Measurements from ENCODE around the gene WDR4. TPM values are rescaled to one million over a fixed set of nuclear protein-coding genes. Genes with fewer than 3 reads are reported as not detected.
"Not testable (repeated sequence)": the region's sequence is repeated elsewhere in the genome, so short reads cannot be mapped to it uniquely, and the experiment has no call there.

The WDR4 gene
- total RNA-seq, 1 experiment from 2014 or later = 34.3 TPM

DNA sequence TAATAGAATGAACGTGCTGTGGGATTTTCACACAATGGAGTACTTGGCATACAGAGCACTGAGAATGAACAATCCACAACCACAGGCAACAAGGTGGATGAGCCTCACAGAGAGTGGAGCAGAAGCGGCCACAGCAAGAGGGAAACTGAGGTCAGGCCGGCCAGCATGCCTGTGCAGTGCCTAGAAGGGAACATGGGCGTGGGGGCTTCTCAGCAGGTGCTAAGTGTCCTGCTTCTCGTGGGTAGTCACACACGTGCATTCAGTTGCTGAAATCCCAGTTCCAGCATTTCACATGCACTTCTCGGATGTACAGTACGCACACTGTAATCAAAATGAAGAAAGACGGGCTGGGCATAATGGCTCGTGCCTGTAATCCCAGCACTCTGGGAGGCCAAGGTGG lies 33.1 kb downstream of the WDR4 start:
- DNase-seq (ENCODE audit: low read depth) = no peak
- in situ Hi-C loops (cut with HindIII; ENCODE audit: low pct_unique_long_range_greater_than_20kb, low sequenced_read_pairs) = no loop called here

DNA sequence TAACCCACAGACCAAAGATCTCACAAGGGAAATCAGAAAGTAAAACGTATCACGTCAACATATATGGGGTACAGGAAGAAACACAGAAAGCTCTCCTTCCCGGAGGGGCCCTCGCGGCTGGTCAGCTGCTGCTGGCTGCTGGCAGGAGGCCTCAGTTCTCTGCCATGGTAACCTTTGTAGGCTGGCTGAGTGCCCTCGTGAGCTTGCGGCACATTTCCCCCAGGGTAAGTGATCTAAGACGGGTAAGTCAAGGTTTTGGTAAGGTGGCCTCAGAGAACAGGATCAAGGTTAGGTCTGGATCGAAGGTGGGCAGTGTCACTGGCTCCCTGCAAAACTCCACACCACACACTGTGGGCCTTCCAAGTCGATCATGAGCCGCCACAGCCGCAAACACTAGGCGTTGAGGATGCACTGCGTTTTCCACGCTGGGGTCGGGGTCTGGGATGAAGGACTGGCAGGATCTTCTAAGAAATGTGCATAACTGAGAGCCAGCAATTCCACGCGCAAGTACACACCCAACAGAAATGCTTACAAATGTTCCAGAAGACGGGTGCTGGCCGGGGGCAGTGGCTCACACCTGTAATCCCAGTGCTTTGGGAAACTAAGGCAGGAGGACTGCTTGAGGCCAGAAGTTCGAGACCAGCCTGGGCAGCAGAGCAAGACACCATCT lies 33.9 kb downstream of the WDR4 start:
- no peak for DNase-seq (ENCODE audit: low read depth)
- in situ Hi-C loops (cut with HindIII; ENCODE audit: low pct_unique_long_range_greater_than_20kb, low sequenced_read_pairs) = no loop called here

DNA sequence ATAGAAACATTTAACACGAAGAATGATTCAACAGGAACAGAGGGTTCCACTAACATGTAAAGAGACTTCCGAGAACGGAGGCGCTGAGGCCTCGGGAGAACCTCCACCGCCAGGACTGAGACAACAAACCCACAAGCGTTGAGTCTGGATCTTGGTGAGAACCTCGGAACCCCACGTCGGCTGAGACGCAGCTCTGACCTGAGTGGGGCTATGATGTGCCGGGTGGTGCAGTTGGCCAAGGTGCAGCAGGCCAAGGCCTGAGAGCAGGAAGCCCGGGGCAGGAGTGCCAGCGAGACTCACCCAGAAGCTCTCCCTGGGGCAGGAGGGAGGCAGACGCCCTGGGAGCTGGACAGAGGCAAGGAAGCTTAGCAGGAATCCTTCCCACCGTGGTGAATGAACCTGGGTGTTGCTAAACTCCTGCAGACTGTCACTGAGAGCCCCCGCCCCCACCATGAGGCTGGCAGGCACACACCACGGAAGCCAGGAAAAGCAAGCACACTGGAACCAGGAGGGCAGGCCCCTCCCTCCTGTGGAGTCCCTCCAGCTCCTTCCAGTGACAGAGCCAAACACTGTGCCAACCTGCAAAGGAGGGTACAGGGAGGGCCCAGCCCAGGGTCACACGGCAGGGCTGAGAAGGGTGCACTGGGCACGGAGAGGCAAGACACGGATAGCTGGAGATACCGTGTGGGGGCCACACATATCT lies 34.8 kb downstream of the WDR4 start:
- no peak for DNase-seq (ENCODE audit: low read depth)
- in situ Hi-C loops (cut with HindIII; ENCODE audit: low pct_unique_long_range_greater_than_20kb, low sequenced_read_pairs) = no loop called here

DNA sequence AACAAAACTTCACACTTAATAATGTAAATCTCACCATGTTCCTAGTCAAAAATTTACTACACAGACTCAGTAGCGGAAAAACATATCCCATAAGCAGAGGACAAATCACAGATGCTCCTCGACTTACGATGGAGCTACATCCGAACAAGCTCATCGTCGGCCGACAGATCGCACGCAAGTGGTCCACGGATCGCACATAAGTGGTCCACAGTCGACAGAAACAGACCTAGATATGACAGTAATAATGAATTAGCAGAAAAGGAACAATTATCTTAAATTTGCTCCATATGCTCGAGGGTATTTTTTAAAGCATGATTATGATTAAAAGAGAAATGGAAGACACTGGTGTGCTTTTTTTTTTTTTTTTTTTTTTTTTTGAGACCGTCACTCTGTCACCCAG lies 36.3 kb downstream of the WDR4 start:
- no peak for DNase-seq (ENCODE audit: low read depth)
- in situ Hi-C loops (cut with HindIII; ENCODE audit: low pct_unique_long_range_greater_than_20kb, low sequenced_read_pairs) = no loop called here

DNA sequence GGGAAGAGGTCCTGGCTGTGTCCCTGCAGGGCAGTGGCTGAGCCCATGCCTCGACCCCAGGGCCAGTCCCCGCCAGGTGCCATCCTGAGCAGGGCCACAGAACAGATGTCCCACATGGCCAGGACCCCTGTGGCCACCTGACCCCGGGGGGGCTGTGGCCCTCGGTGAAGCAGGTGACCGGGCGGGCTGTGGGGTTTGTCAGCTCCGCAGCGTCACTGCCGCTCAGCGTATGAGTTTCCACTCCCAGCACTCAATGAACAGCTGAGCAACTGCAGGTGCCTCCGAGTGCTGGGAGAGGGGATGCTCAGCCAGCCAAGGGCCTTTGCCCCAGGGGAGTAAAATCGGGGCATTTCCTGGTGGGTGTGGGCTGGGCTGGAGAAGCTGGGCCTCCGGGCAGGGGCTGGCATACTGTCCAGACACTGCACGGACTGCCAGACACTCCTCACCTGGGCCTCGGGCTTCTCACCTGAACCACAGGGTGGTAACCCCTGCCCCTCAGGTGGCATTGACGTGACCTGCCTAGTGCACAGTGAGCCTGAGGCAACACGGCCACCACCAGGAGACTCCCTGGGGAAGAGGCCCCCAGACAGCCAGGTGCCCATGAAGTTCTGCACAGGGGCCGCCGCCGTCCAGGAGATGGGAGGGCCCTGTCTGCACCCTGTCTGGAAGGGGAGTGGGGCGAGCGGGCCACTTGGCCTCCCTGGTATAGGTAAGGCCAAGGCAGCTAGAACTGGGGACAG lies 37.3 kb downstream of the WDR4 start:
- DNase-seq (ENCODE audit: low read depth); in situ Hi-C loops (cut with HindIII; ENCODE audit: low pct_unique_long_range_greater_than_20kb, low sequenced_read_pairs): not testable (repeated sequence)

DNA sequence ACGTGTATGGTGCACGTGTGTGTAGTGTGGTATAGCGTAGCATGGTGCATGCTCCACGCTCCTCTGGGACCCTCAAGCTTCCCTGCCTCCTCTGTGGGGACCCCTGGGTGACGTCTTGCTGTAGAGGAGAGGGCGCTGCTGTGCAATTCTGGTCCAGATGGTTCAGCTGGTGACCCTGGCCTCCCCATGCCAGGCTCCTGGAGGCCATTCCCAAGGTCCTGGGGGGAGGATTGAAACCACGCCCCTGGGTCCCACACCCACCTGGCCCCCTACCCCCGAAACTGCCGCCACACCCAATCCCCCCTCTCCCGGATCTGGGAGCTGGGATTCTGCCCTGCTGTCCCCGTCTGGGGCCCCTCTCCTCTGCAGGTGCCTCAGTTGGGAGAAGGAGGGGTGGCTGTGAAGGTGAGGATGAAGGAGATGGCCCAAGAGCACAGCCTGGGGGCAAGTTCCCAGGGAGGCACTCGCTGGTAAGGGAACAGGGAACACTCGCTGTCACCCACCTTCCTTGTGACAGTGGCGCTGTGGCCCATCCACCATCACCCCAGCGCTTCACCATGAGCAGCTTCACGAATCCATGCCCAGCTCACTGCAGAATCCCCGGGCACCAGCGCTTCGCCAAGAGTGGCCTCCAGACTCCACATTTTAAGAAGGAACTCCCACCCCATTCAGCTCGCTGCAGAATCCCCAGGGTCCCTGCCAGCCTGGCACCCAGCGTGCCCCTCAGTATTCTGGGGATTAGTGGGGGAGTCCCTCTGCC lies 38.0 kb downstream of the WDR4 start:
- no peak for DNase-seq (ENCODE audit: low read depth)
- in situ Hi-C loops (cut with HindIII; ENCODE audit: low pct_unique_long_range_greater_than_20kb, low sequenced_read_pairs) = no loop called here

DNA sequence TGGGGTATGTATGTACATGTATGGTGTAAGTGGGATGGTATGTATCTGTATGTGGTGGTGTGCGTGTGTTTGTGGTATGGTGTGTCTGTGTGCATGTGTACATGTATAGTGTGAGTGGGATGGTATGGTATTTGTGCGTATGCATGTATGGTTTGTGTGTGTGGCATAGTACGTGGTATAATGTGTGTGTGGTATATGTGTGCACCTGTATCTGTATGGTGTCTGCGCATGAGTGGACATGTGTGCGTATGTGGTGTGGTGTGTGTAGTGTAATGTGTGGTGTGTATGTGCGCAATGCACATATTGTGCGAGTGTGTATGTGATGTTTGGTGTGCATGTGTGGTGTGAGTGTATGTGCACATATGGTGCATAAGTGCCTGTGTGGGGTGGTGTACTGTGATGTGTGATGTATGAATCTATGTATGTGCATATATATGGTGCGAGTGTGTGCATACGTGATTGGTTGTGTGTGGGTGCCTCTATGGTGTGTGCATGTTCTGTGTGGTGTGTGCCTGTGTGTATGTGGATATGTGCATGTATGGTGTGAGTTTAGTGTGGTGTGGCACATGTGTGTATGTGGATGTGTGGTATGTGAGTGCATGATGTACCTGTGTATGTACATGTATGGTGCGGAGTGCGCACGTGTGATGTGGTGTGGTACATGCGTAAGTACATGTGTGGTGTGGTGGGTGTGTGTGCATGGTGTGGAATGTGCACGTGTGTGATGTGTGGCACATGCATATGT lies 38.8 kb downstream of the WDR4 start:
- in situ Hi-C loops (cut with HindIII; ENCODE audit: low pct_unique_long_range_greater_than_20kb, low sequenced_read_pairs) = no loop called here
- DNase-seq (ENCODE audit: low read depth) = no peak

DNA sequence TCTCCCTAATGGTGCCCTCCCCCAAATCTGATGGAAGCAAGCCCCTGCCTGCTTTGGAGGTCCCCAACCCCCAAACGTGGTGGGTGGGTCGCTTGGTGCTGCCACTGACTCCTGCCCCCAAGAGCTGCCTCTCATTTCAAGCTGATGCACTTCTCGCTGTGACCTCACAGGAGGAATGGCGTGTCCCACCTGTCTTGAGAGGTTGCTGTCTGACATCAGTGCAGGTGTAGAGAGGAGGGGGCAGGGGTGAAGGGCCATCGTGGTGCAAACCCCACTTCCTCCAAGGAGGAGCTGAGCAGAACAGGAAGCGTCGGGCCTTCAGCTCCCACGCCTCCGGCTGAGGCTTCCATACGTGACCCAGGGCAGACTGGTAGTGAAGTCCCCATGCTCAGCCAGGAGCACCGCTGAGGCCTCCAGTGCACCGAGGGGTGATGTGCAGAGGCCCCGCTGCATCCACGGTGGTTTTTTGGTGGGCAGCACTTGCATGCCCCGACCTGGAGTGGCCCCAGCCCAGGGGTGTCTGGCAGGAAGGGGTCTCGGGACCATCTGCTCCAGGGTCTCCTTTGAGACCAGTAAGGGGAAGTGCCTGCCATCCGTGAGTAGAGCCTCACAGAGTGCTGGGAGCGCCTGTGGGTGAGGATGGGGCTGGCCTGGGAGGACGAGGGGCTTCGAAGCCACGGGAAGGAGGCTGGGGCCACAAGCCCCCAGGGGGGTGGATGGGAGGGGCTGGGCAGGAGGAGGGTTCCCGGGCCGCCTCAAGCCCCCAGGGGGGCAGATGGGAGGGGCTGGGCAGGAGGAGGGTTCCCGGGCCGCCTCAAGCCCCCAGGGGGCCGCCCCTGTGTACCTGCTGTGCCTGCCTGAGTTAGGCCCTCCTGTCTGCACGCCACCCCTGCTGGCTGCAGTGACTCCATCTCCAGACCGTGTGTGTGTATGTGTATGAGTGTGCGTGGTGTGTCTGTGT lies 39.8 kb downstream of the WDR4 start:
- in situ Hi-C loops (cut with HindIII; ENCODE audit: low pct_unique_long_range_greater_than_20kb, low sequenced_read_pairs) = no loop called here
- no peak for DNase-seq (ENCODE audit: low read depth)

DNA sequence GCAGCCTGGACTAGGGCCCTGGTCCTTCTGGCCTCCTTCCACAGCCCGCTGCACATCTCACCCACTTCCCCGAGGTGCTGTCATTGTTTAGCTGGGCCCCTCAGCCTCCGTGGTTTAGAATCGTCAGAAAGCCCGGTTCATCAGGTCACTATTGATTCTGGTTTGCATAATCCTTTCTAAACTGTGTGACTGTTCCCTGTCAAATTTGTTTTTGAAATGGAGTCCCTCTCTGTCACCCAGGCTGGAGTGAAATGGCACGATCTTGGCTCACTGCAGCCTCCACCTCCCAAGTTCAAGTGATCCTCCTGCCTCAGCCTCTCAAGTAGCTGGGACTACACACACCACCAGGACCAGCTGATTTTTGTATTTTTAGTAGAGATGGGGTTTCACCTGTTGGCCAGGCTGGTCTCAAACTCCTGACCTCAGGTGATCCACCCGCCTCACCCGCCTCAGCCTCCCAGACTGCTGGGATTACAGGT lies 41.1 kb downstream of the WDR4 start:
- DNase-seq (ENCODE audit: low read depth); in situ Hi-C loops (cut with HindIII; ENCODE audit: low pct_unique_long_range_greater_than_20kb, low sequenced_read_pairs): not testable (repeated sequence)

DNA sequence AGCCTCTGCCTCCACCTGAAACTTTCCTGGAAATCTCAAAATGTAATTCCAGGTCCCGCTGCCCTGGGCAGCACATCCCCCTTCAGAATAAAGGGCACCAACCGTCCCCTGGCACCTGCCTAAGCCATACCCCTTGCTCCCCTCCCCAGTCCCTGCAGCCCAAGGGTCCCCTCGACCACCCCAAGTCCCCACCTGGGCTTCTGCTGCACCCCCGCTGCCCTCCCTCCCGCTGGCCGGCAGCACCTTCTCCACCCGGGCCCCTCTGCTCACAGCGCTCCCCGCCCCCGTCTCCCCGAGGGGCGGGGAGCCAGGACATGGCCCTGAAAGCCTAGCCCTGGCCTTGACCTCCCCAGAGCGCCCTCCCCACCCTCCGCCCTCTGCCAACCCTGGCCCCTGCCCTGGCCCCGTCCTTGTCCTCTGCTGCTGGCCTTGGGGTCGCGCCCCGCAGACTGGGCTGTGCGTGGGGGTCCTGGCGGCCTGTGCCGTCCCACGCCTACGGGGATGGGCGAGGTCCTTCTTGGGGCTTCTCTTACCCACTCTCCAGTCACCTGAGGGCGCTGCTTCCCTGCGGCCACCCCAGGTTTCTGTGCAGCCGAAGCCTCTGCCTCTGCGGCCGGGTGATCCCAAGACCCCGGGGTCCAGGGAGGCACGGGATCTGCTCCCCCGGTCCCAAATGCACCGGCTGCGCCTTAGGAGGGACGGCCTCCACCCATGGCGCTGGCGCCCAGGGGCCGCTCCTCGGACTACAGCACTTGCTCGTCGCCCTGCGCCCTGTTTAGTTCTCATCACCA lies 41.7 kb downstream of the WDR4 start:
- in situ Hi-C loops (cut with HindIII; ENCODE audit: low pct_unique_long_range_greater_than_20kb, low sequenced_read_pairs) = no loop called here

DNA sequence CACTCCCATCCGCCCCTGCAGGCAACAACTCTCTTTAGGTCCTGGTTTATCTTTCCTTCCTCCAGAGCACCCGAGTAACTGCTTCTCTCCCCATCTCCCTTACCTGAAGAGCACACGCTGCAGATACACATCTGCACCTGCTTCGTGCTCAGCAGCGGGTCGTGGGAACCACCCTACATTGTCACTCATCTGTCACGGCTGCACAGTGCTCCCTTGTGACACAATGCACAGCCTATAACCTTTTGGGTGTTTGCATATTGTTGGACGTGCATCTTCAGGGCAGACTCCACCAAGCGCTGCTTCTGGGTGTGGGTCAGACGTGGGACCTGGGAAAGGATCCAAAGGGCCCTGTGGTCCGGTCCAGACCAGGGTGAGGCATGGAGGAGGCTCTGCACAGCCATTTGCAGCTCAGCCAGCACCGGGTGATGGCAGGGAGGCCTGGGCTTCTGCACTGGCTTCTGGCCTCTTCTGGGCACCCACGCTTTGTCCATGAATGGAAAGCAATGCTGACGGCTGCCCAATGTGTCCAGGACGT lies 42.5 kb downstream of the WDR4 start:
- in situ Hi-C loops (cut with HindIII; ENCODE audit: low pct_unique_long_range_greater_than_20kb, low sequenced_read_pairs) = no loop called here
- no peak for DNase-seq (ENCODE audit: low read depth)

More for the DNA sequence above, 41.7 kb downstream of the WDR4 start:
- no peak for DNase-seq (ENCODE audit: low read depth)

DNA sequence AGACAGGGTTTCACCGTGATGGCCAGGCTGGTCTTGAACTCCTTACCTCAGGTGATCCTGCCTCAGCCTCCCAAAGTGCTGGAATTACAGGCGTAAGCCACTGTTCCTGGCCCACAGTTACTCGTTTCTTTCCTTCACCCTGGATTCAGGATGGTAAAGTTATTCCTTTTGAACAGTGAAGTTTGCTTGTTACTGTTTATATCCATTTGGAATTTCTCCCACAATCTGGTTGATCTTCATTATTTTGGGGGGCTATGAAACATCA lies 43.0 kb downstream of the WDR4 start:
- no peak for DNase-seq (ENCODE audit: low read depth)
- in situ Hi-C loops (cut with HindIII; ENCODE audit: low pct_unique_long_range_greater_than_20kb, low sequenced_read_pairs) = no loop called here

DNA sequence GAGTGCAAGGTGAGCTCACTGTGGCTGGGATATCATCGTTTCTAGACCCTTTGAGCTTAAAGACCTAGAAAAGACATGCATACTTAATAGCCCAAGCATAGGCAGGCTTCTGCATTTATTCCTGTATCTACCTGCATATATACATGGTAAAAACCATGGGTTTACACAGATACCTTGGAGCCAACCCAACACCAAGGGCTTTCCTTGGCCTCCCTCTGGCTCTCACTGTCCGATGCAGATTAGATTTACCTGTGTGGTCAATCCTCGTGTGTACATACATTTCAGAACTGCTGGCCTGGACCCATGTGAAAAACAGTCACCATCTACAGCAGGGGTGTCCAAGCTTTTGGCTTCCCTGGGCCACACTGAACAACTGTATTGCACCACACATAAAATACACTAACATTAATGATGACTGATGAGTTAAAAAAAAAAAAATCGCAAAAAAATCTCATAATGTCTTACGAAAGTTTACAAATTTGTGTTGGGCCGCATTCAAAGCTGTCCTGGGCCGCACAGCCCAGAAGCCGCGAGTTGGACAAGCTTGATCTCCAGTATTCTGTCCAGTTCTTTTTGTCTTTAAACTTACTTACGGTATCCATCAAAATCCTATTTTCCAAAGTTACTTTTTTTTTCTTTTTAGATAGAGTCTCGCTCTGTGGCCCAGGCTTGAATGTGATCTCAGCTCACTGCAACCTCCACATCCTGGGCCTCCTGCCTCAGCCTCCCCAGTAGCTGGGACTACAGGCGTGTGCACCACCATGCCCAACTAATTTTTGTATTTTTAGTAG lies 43.5 kb downstream of the WDR4 start:
- in situ Hi-C loops (cut with HindIII; ENCODE audit: low pct_unique_long_range_greater_than_20kb, low sequenced_read_pairs) = no loop called here
- DNase-seq (ENCODE audit: low read depth) = no peak

DNA sequence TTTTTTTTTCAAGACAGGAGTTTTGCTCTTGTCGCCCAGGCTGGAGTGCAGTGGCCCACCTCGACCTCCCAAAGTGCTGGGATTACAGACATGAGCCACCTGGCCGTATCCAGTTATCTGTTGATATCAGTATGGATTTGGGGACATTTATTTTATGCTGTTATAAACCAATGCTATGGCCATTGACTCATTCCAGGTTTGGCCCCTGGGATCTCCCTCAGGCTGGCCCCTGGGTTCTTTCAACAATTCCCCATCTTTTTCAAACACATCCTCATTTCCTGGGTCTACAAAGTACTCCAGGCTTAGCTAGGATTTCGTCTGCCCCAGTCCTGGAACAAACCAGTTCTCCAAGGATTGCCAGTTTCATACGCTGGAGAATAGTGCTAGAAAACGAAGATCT lies 44.1 kb downstream of the WDR4 start:
- no peak for DNase-seq (ENCODE audit: low read depth)
- in situ Hi-C loops (cut with HindIII; ENCODE audit: low pct_unique_long_range_greater_than_20kb, low sequenced_read_pairs) = no loop called here

DNA sequence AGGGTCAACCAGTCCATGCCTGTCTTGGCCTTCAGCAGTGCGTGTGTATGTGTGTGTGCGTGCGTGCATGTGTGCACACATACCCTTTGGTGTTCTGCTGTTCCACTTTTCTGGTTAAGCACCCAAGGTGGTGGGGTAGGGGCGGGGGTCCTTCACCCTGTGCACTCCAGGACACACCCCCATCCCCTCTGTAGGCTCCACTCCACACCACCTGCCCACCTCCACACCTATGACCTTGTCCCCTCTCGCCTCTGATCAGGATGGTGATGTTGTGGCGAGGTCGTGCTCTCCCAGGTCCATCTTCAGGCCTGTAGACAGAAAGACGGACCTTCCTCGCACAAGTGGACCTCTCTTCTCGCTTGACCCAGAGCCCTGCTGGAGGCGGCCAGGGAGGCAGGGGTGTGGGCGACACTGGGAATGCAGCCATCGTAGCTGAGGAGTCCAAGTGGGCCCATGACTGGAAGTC lies 44.6 kb downstream of the WDR4 start:
- DNase-seq (ENCODE audit: low read depth) = no peak
- in situ Hi-C loops (cut with HindIII; ENCODE audit: low pct_unique_long_range_greater_than_20kb, low sequenced_read_pairs) = no loop called here

Data from Caki2 (cell line).